Measurements from ENCODE around the gene WDR82. TPM values are rescaled to one million over a fixed set of nuclear protein-coding genes. Genes with fewer than 3 reads are reported as not detected.

WDR82 gene, protein sequence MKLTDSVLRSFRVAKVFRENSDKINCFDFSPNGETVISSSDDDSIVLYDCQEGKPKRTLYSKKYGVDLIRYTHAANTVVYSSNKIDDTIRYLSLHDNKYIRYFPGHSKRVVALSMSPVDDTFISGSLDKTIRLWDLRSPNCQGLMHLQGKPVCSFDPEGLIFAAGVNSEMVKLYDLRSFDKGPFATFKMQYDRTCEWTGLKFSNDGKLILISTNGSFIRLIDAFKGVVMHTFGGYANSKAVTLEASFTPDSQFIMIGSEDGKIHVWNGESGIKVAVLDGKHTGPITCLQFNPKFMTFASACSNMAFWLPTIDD
- 47.3 to 50.5 TPM (median 50.3 TPM) in 5 replicates for total RNA-seq (2022; extraction: Qiagen RNA extraction)

GRCh38 chr3:52278510-52279069 is at the start of gene WDR82:
WDR82 (minus strand) TSS chr3:52278649; CDS start chr3:52278361, 288 bp downstream.

GRCh38 chr3:52315977-52316764 is 37.7 kb upstream of the WDR82 start, which contains the start of gene DNAH1:
DNAH1 (plus strand) TSS chr3:52316319; CDS start chr3:52322443, 6,124 bp downstream.

GRCh38 chr3:52245322-52246263 is 32.9 kb downstream of the WDR82 start, which contains the start of gene PPM1M:
PPM1M (plus strand) TSS chr3:52245759; CDS start chr3:52245825, 66 bp downstream.

GRCh38 chr3:52238761-52239701 is 39.4 kb downstream of the WDR82 start, which contains the start of gene TWF2:
TWF2 (minus strand) TSS chr3:52239158; CDS start chr3:52239016, 142 bp downstream.

GRCh38 chr3:52225452-52226228 is 52.8 kb downstream of the WDR82 start, which contains the start of gene TLR9:
TLR9 (minus strand) TSS chr3:52225645; CDS start chr3:52225529, 116 bp downstream.

Other genes starting within 250 kb of the WDR82 start
- gene DUSP7, start 222.1 kb downstream of the WDR82 start, total RNA-seq (2022; extraction: Qiagen RNA extraction): 19.0 to 20.8 TPM (median 20.0 TPM) in 5 replicates
- gene POC1A, start 124.2 kb downstream of the WDR82 start, total RNA-seq (2022; extraction: Qiagen RNA extraction): 16.6 to 19.5 TPM (median 18.9 TPM) in 5 replicates
- gene ALAS1, start 80.5 kb downstream of the WDR82 start, total RNA-seq (2022; extraction: Qiagen RNA extraction): 43.1 to 47.9 TPM (median 46.6 TPM) in 5 replicates
- gene TLR9, start 53.0 kb downstream of the WDR82 start, total RNA-seq (2022; extraction: Qiagen RNA extraction): 0.03 to 0.05 TPM (median 0.04 TPM) in 3 of 5 replicates, not detected in the others
- gene TWF2, start 39.5 kb downstream of the WDR82 start, total RNA-seq (2022; extraction: Qiagen RNA extraction): 63.1 to 70.9 TPM (median 65.7 TPM) in 5 replicates
- 3.8 to 5.7 TPM (median 4.9 TPM) in 5 replicates for gene PPM1M, start 32.9 kb downstream of the WDR82 start, total RNA-seq (2022; extraction: Qiagen RNA extraction)
- 2.5 to 4.4 TPM (median 4.0 TPM) in 5 replicates for gene GLYCTK, start 9.2 kb upstream of the WDR82 start, total RNA-seq (2022; extraction: Qiagen RNA extraction)
- gene DNAH1, start 37.7 kb upstream of the WDR82 start, total RNA-seq (2022; extraction: Qiagen RNA extraction): 0.64 to 1.2 TPM (median 0.90 TPM) in 5 replicates
- 28.8 to 39.3 TPM (median 37.2 TPM) in 5 replicates for gene BAP1, start 131.4 kb upstream of the WDR82 start, total RNA-seq (2022; extraction: Qiagen RNA extraction)
- gene PHF7, start 132.0 kb upstream of the WDR82 start, total RNA-seq (2022; extraction: Qiagen RNA extraction): 2.3 to 2.9 TPM (median 2.7 TPM) in 5 replicates
- 0.06 to 0.21 TPM (median 0.07 TPM) in 5 replicates for gene SEMA3G, start 166.5 kb upstream of the WDR82 start, total RNA-seq (2022; extraction: Qiagen RNA extraction)
- gene TNNC1, start 175.4 kb upstream of the WDR82 start, total RNA-seq (2022; extraction: Qiagen RNA extraction): 0.86 to 1.4 TPM (median 1.1 TPM) in 5 replicates
- 10.2 to 15.5 TPM (median 12.8 TPM) in 5 replicates for gene NISCH, start 177.0 kb upstream of the WDR82 start, total RNA-seq (2022; extraction: Qiagen RNA extraction)
- gene STAB1, start 216.7 kb upstream of the WDR82 start, total RNA-seq (2022; extraction: Qiagen RNA extraction): 0.07 to 0.18 TPM (median 0.16 TPM) in 5 replicates